ENCODE data around the gene STK32B. TPM values are rescaled to one million over a fixed set of nuclear protein-coding genes. Genes with fewer than 3 reads are reported as not detected.
"Not testable (repeated sequence)": the region's sequence is repeated elsewhere in the genome, so short reads cannot be mapped to it uniquely, and the experiment has no call there.

Gene STK32B
- total RNA-seq, 1 donor from 2014 or later, result 3.5 TPM

- no peak for DNase-seq (ENCODE audit: low read depth, low spot score)
- no peak overlapping the region for H3K27ac Mint-ChIP-seq (ENCODE audit: unreplicated experiment)
Measured at GRCh38 chr4:5164221-5164912, 113.1 kb downstream of the STK32B start.

GRCh38 chr4:5165420-5166369 lies 114.4 kb downstream of the STK32B start:
- H3K9me3 Mint-ChIP-seq, result peaks cover 3% of the 10 kb centered on the region
- H3K4me3 Mint-ChIP-seq, result no peak overlapping the region
- peaks cover 25% of the 10 kb centered on the region for H3K4me1 Mint-ChIP-seq
- H3K27ac Mint-ChIP-seq (ENCODE audit: unreplicated experiment), result no peak overlapping the region
- H3K36me3 Mint-ChIP-seq (ENCODE audit: low read depth), result peaks cover 5% of the 10 kb centered on the region
- no peaks in the 10 kb centered on the region for H3K27me3 Mint-ChIP-seq (ENCODE audit: low read depth)
- DNase-seq (ENCODE audit: low read depth, low spot score), result no peak
- TF ChIP-seq CTCF (conservative IDR thresholded peaks at IDR 0.05), result no peak

More at GRCh38 chr4:5164221-5164912, 113.1 kb downstream of the STK32B start:
- Mint-ChIP-seq H3K27me3 (ENCODE audit: low read depth) (no peaks in the 10 kb centered on the region), H3K4me3 (no peak overlapping the region), H3K4me1 (peaks cover 25% of the 10 kb centered on the region), H3K9me3 (peaks cover 3% of the 10 kb centered on the region), H3K36me3 (ENCODE audit: low read depth) (peaks cover 4% of the 10 kb centered on the region)
- TF ChIP-seq CTCF (conservative IDR thresholded peaks at IDR 0.05), result no peak

- Mint-ChIP-seq H3K27ac (ENCODE audit: unreplicated experiment) (no peak overlapping the region), H3K27me3 (ENCODE audit: low read depth) (no peaks in the 10 kb centered on the region), H3K4me3 (no peak overlapping the region), H3K9me3 (peaks cover 3% of the 10 kb centered on the region), H3K4me1 (peaks cover 25% of the 10 kb centered on the region), H3K36me3 (ENCODE audit: low read depth) (peaks cover 5% of the 10 kb centered on the region)
- no peak for TF ChIP-seq CTCF (conservative IDR thresholded peaks at IDR 0.05)
- DNase-seq (ENCODE audit: low read depth, low spot score), result no peak
Measured at GRCh38 chr4:5166377-5166776, 115.1 kb downstream of the STK32B start.

- Mint-ChIP-seq H3K27me3 (ENCODE audit: low read depth) (no peaks in the 10 kb centered on the region), H3K9me3 (peaks cover 3% of the 10 kb centered on the region), H3K4me3 (no peak overlapping the region), H3K4me1 (peaks cover 17% of the 10 kb centered on the region), H3K36me3 (ENCODE audit: low read depth) (peaks cover 5% of the 10 kb centered on the region), H3K27ac (ENCODE audit: unreplicated experiment) (no peak overlapping the region)
- TF ChIP-seq CTCF (conservative IDR thresholded peaks at IDR 0.05), result no peak
- no peak for DNase-seq (ENCODE audit: low read depth, low spot score)
Measured at GRCh38 chr4:5168891-5169290, 117.6 kb downstream of the STK32B start.

- not testable (repeated sequence) for H3K36me3 Mint-ChIP-seq (ENCODE audit: low read depth); H3K27ac Mint-ChIP-seq (ENCODE audit: unreplicated experiment); H3K27me3 Mint-ChIP-seq (ENCODE audit: low read depth); DNase-seq (ENCODE audit: low read depth, low spot score); H3K4me3 Mint-ChIP-seq; H3K9me3 Mint-ChIP-seq; H3K4me1 Mint-ChIP-seq
Measured at GRCh38 chr4:5175836-5176235, 124.6 kb downstream of the STK32B start.

GRCh38 chr4:5184606-5185005 lies 133.3 kb downstream of the STK32B start:
- no peak for TF ChIP-seq CTCF (conservative IDR thresholded peaks at IDR 0.05)
- no peak overlapping the region for H3K4me3 Mint-ChIP-seq
- no peaks in the 10 kb centered on the region for H3K36me3 Mint-ChIP-seq (ENCODE audit: low read depth)
- DNase-seq (ENCODE audit: low read depth, low spot score), result no peak
- no peaks in the 10 kb centered on the region for H3K27me3 Mint-ChIP-seq (ENCODE audit: low read depth)
- no peak overlapping the region for H3K27ac Mint-ChIP-seq (ENCODE audit: unreplicated experiment)
- no peaks in the 10 kb centered on the region for H3K9me3 Mint-ChIP-seq
- H3K4me1 Mint-ChIP-seq, result no peaks in the 10 kb centered on the region

Measured in neural crest cell (in vitro differentiated cells).